GM12878 (cell line): ENCODE results near the gene ELOA. TPM values are rescaled to one million over a fixed set of nuclear protein-coding genes. Genes with fewer than 3 reads are reported as not detected.

Experiments used
- CBX3 ChIP-seq: fragments of 200-600 bp; sonication (generic); IDR thresholded peaks from 2 replicates; pipeline ENCODE4 v1.6.1; 2016; ENCODE audit warnings: low read depth, borderline replicate concordance
- ETV6 ChIP-seq, 2 experiments: fragments of 450-650 bp in 1 of 2; IDR thresholded peaks in 1 of 2; conservative IDR thresholded peaks in 1 of 2; 2 replicates each; pipeline ENCODE4 v1.6.1; 2014; ENCODE audit warnings: antibody characterized with exemption in 1 of 2, borderline replicate concordance in 1 of 2, low read depth in 1 of 2, mild to moderate bottlenecking in 1 of 2, moderate library complexity in 1 of 2
- IKZF1 ChIP-seq: fragments of 450-650 bp; conservative IDR thresholded peaks from 2 replicates; pipeline ENCODE4 v1.6.1; 2017; ENCODE audit warnings: antibody characterized with exemption, mild to moderate bottlenecking
- LARP7 ChIP-seq: fragments of 450-650 bp; IDR thresholded peaks from 2 replicates; pipeline ENCODE4 v1.6.1; 2017; ENCODE audit warnings: mild to moderate bottlenecking
- MXI1 ChIP-seq: fragments of 150-350 bp; IDR thresholded peaks from 2 replicates; pipeline ENCODE4 v1.6.1; 2011; ENCODE audit warnings: low read depth, mild to moderate bottlenecking, inconsistent platforms, low read length, improper control_type of control experiment
- NFXL1 ChIP-seq: fragments of 450-650 bp; IDR thresholded peaks from 2 replicates; pipeline ENCODE4 v1.6.1; 2017; ENCODE audit warnings: antibody characterized with exemption, mild to moderate bottlenecking, borderline replicate concordance
- PAX8 ChIP-seq: fragments of 450-650 bp; IDR thresholded peaks from 2 replicates; pipeline ENCODE4 v1.6.1; 2017; ENCODE audit warnings: mild to moderate bottlenecking, moderate library complexity
- RUNX3 ChIP-seq: IDR thresholded peaks from 2 replicates; pipeline ENCODE4 v1.6.1; 2012; ENCODE audit warnings: low read length, inconsistent platforms
- SMC3 ChIP-seq: IDR thresholded peaks from 2 replicates; pipeline ENCODE4 v1.6.1; 2011; ENCODE audit warnings: low read length, improper control_type of control experiment, borderline replicate concordance
- SP1 ChIP-seq: IDR thresholded peaks from one replicate; pipeline ENCODE4 v1.6.1; 2011; ENCODE audit warnings: low read depth, low read length
- STAT1 ChIP-seq: fragments of 450-650 bp; conservative IDR thresholded peaks from 2 replicates; pipeline ENCODE4 v1.6.1; 2014; ENCODE audit warnings: antibody characterized with exemption, mild to moderate bottlenecking
- ZNF384 ChIP-seq: IDR thresholded peaks from 2 replicates; pipeline ENCODE4 v1.6.1; 2012; ENCODE audit warnings: low read depth, mild to moderate bottlenecking, low read length, improper control_type of control experiment, borderline replicate concordance
- ZZZ3 ChIP-seq: IDR thresholded peaks from 2 replicates; pipeline ENCODE4 v1.6.1; 2011; ENCODE audit warnings: low read depth; ENCODE audit not compliant: control insufficient read depth, insufficient read length
- polyA plus RNA-seq, 11 experiments: library from polyadenylated mRNA; depleted of rRNA in 4 of 11; unstranded in 6 of 11; stranded (reverse) in 5 of 11; fragments of >200 nt; fragmentation: Nextera tagmentation in 4 of 11; fragmentation: Illumina TruSeq in 1 of 11; extraction: Ambion mirVana in 4 of 11; extraction: Trizol in 1 of 11; gene quantifications; 1 replicate in 1 of 11; 2 replicates in 10 of 11; pipeline versions ENCODE4 v1.2.1 to v1.2.3, GENCODE V29; 2011 to 2016; ENCODE audit warnings: inconsistent platforms in 2 of 11, missing spikeins in 2 of 11, low read depth in 1 of 11
- total RNA-seq, 4 experiments: library from RNA; depleted of rRNA in 3 of 4; stranded (reverse); fragments of >200 nt in 3 of 4; fragmentation: Illumina TruSeq in 1 of 4; extraction: Trizol in 1 of 4; gene quantifications; 2 replicates each; pipeline versions ENCODE4 v1.2.1 to v1.2.3, GENCODE V29; 2013 to 2021
- TF ChIP-seq, protein P1 (sequence below): fragments of 450-650 bp; IDR thresholded peaks from 2 replicates; pipeline ENCODE4 v1.6.1; 2017; ENCODE audit warnings: antibody characterized with exemption, mild to moderate bottlenecking, moderate library complexity
- TF ChIP-seq, protein P2 (sequence below): fragments of 450-650 bp; IDR thresholded peaks from 2 replicates; pipeline ENCODE4 v1.6.1; 2017; ENCODE audit warnings: low read depth, mild to moderate bottlenecking, moderate library complexity
- TF ChIP-seq, protein P3 (sequence below): fragments of 150-350 bp; IDR thresholded peaks from 2 replicates; pipeline ENCODE4 v1.6.1; 2014; ENCODE audit warnings: mild to moderate bottlenecking, low read depth, low read length
- TF ChIP-seq, protein P4 (sequence below): fragments of 450-650 bp; IDR thresholded peaks from 2 replicates; pipeline ENCODE4 v1.6.1; 2016; ENCODE audit warnings: mild to moderate bottlenecking

Gene ELOA
- total and polyA plus RNA-seq, 10 of the 15 experiments (the other 5 are each of a cell fraction or from before 2014, with no cell fraction given): 20.1 to 63.6 (median 39.8) TPM

DNA sequence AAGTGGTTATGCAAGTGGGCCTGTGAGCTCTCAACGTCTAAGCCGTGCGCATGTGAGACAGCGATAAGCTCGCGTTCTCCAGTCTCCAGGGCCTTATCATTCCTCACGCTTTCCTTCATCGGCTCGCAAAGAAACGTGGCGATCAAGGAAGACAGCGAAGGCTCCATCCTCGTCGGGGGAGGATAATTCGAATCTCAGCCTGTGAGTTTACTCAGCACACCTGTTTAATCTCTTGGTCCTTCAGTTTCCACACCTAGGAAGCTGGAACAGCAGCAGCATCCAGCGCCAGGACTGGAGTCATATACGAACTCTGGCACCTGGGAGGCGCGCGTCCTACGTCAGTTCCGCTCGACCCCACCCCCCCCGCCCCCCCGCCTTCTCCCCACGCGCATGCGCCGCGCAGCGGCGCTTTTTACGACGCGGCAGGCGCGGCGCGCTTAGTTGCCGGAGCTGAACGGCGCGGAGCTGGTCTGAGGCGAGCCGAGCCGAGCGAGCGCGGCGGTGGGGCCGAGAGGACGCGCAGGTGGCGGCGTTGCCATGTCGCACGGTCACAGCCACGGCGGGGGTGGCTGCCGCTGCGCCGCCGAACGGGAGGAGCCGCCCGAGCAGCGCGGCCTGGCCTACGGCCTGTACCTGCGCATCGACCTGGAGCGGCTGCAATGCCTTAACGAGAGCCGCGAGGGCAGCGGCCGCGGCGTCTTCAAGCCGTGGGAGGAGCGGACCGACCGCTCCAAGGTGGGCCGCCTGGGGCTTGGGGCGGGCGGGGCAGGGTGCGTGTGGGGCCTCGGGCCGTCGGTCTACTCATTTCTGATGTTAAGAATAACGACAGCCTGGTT is 34.9 kb downstream of the ELOA start, which contains the start of gene PITHD1 (continued):
- TF ChIP-seq, protein P1, sequence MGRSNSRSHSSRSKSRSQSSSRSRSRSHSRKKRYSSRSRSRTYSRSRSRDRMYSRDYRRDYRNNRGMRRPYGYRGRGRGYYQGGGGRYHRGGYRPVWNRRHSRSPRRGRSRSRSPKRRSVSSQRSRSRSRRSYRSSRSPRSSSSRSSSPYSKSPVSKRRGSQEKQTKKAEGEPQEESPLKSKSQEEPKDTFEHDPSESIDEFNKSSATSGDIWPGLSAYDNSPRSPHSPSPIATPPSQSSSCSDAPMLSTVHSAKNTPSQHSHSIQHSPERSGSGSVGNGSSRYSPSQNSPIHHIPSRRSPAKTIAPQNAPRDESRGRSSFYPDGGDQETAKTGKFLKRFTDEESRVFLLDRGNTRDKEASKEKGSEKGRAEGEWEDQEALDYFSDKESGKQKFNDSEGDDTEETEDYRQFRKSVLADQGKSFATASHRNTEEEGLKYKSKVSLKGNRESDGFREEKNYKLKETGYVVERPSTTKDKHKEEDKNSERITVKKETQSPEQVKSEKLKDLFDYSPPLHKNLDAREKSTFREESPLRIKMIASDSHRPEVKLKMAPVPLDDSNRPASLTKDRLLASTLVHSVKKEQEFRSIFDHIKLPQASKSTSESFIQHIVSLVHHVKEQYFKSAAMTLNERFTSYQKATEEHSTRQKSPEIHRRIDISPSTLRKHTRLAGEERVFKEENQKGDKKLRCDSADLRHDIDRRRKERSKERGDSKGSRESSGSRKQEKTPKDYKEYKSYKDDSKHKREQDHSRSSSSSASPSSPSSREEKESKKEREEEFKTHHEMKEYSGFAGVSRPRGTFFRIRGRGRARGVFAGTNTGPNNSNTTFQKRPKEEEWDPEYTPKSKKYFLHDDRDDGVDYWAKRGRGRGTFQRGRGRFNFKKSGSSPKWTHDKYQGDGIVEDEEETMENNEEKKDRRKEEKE: no peak
- TF ChIP-seq PAX8 (no peak), SMC3 (peak; percentile 14; the same call in 1 of the 2 replicates), ZNF384 (no peak), SP1 (no peak), RUNX3 (no peak), STAT1 (no peak), IKZF1 (peak; percentile 60), LARP7 (peak; percentile 94), ZZZ3 (no peak), MXI1 (no peak; the same call in 1 of the 2 replicates), ETV6 (conservative IDR thresholded peaks at IDR 0.05 in 1 of 2, IDR thresholded peaks at IDR 0.05 in 1 of 2; ENCODE audit: borderline replicate concordance in 1 of 2, low read depth in 1 of 2) (no peak), NFXL1 (no peak), CBX3 (no peak)
- TF ChIP-seq, protein P2, sequence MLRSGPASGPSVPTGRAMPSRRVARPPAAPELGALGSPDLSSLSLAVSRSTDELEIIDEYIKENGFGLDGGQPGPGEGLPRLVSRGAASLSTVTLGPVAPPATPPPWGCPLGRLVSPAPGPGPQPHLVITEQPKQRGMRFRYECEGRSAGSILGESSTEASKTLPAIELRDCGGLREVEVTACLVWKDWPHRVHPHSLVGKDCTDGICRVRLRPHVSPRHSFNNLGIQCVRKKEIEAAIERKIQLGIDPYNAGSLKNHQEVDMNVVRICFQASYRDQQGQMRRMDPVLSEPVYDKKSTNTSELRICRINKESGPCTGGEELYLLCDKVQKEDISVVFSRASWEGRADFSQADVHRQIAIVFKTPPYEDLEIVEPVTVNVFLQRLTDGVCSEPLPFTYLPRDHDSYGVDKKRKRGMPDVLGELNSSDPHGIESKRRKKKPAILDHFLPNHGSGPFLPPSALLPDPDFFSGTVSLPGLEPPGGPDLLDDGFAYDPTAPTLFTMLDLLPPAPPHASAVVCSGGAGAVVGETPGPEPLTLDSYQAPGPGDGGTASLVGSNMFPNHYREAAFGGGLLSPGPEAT: peak; percentile 66
- TF ChIP-seq, protein P3, sequence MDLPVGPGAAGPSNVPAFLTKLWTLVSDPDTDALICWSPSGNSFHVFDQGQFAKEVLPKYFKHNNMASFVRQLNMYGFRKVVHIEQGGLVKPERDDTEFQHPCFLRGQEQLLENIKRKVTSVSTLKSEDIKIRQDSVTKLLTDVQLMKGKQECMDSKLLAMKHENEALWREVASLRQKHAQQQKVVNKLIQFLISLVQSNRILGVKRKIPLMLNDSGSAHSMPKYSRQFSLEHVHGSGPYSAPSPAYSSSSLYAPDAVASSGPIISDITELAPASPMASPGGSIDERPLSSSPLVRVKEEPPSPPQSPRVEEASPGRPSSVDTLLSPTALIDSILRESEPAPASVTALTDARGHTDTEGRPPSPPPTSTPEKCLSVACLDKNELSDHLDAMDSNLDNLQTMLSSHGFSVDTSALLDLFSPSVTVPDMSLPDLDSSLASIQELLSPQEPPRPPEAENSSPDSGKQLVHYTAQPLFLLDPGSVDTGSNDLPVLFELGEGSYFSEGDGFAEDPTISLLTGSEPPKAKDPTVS: no peak
- TF ChIP-seq, protein P4, sequence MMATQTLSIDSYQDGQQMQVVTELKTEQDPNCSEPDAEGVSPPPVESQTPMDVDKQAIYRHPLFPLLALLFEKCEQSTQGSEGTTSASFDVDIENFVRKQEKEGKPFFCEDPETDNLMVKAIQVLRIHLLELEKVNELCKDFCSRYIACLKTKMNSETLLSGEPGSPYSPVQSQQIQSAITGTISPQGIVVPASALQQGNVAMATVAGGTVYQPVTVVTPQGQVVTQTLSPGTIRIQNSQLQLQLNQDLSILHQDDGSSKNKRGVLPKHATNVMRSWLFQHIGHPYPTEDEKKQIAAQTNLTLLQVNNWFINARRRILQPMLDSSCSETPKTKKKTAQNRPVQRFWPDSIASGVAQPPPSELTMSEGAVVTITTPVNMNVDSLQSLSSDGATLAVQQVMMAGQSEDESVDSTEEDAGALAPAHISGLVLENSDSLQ: no peak
